GM12878 (cell line): ENCODE measurements around the gene POLD1. TPM values are rescaled to one million over a fixed set of nuclear protein-coding genes. Genes with fewer than 3 reads are reported as not detected.
A peak's percentile ranks its signal among the peaks of the same experiment; 100 is the strongest.

Experiments used
- ATAC-seq: fragments of 200-7000 bp; cut with Tn5 transposase; 3 replicates; pipeline ENCODE4 v1.9.1; 2020; ENCODE audit warnings: mild to moderate bottlenecking, moderate library complexity
- BruUV-seq: library from RNA; stranded (reverse); fragments of 400-500 nt; replicated peaks from 2 replicates; lab custom pipeline; 2021; lab: Mats Ljungman, UMichigan
- CTCF ChIA-PET: fragments of 300-600 bp; sonication (Branson Sonifier 250); formaldehyde crosslinking; extraction: SDS; loops from one replicate; lab custom pipeline; 2021; ENCODE audit warnings: inconsistent platforms; lab: Yijun Ruan, JAX
- POLR2A ChIA-PET: fragments of 350-600 bp; formaldehyde crosslinking; extraction: SDS; loops from one replicate; lab custom pipeline; 2021; ENCODE audit warnings: inconsistent platforms; lab: Charles Lee
- RAD21 ChIA-PET: fragments of 300-600 bp; sonication (Branson Sonifier 250); formaldehyde crosslinking; loops from one replicate; lab custom pipeline; 2023; ENCODE audit warnings: antibody characterized with exemption; ENCODE audit not compliant: unreplicated experiment; lab: Charles Lee
- SMC1A ChIA-PET: fragments of 300-600 bp; sonication (Branson Sonifier 250); formaldehyde crosslinking; loops from one replicate; lab custom pipeline; 2023; ENCODE audit not compliant: unreplicated experiment, uncharacterized antibody; lab: Charles Lee
- DNase-seq: peaks from one replicate; pipeline ENCODE4 v3.0.0-alpha.2; 2011; ENCODE audit warnings: low read depth, low spot score
- FAIRE-seq: peaks from 3 replicates; lab custom pipeline; 2011; peaks lifted over from hg19 to GRCh38; lab: Jason Lieb, UNC
- H2AFZ ChIP-seq: 2 replicates; pipeline ENCODE4 v1.6.0; 2011; ENCODE audit warnings: low read depth, low read length, control low read depth; ENCODE audit not compliant: control insufficient read depth
- H3K27ac ChIP-seq: 2 replicates; pipeline ENCODE4 v1.5.1; 2011; ENCODE audit warnings: control low read depth; ENCODE audit not compliant: control insufficient read depth, insufficient read depth
- H3K27me3 ChIP-seq, 2 experiments: replicated peaks in 1 of 2; 2 replicates each; pipeline versions ENCODE4 v1.6.0 to v1.6.1; 2011; ENCODE audit warnings: low read length in 1 of 2; ENCODE audit not compliant: control insufficient read depth in 2 of 2, insufficient read depth in 2 of 2
- H3K36me3 ChIP-seq, 2 experiments: 2 replicates each; pipeline ENCODE4 v1.5.1; 2011; ENCODE audit warnings: low read length in 1 of 2; ENCODE audit not compliant: control insufficient read depth in 2 of 2, insufficient read depth in 2 of 2
- H3K4me1 ChIP-seq: 2 replicates; pipeline ENCODE4 v1.6.1; 2011; ENCODE audit warnings: mild to moderate bottlenecking, low read length, moderate library complexity, mixed read lengths; ENCODE audit not compliant: control insufficient read depth, insufficient read depth
- H3K4me2 ChIP-seq: 2 replicates; pipeline ENCODE4 v1.6.0; 2011; ENCODE audit warnings: control low read depth; ENCODE audit not compliant: control insufficient read depth, insufficient read depth
- H3K4me3 ChIP-seq: fragments of 200-600 bp; sonication (generic); 2 replicates; pipeline ENCODE4 v1.5.1; 2016
- H3K79me2 ChIP-seq: 2 replicates; pipeline ENCODE4 v1.6.0; 2011; ENCODE audit warnings: low read length; ENCODE audit not compliant: control insufficient read depth, insufficient read depth
- H3K9ac ChIP-seq: 2 replicates; pipeline ENCODE4 v1.8.0; 2011; ENCODE audit warnings: low read length, control low read depth, mixed read lengths; ENCODE audit not compliant: control insufficient read depth, insufficient read depth
- H3K9me3 ChIP-seq: replicated peaks from 3 replicates; pipeline ENCODE4 v1.5.1; 2011; ENCODE audit warnings: mild to moderate bottlenecking, low read length; ENCODE audit not compliant: control insufficient read depth, insufficient read depth
- H4K20me1 ChIP-seq: 2 replicates; pipeline ENCODE4 v1.6.0; 2011; ENCODE audit not compliant: control insufficient read depth, insufficient read depth
- CBX5 ChIP-seq: sonication (generic); IDR thresholded peaks from 2 replicates; pipeline ENCODE4 v1.6.1; 2016; ENCODE audit warnings: low read depth, moderate library complexity, mild to moderate bottlenecking, inconsistent platforms
- FOS ChIP-seq: IDR thresholded peaks from 3 replicates; pipeline ENCODE4 v1.6.1; 2011; ENCODE audit warnings: borderline replicate concordance; ENCODE audit not compliant: insufficient read length; ENCODE audit errors: extremely low read depth
- IKZF1 ChIP-seq: fragments of 450-650 bp; conservative IDR thresholded peaks from 2 replicates; pipeline ENCODE4 v1.6.1; 2017; ENCODE audit warnings: antibody characterized with exemption, mild to moderate bottlenecking
- IKZF2 ChIP-seq, 2 experiments: fragments of 450-650 bp; IDR thresholded peaks; 2 replicates each; pipeline ENCODE4 v1.6.1; 2017; ENCODE audit warnings: mild to moderate bottlenecking in 2 of 2, moderate library complexity in 2 of 2
- JUND ChIP-seq: IDR thresholded peaks from 2 replicates; pipeline ENCODE4 v1.6.1; 2012; ENCODE audit warnings: low read depth, mild to moderate bottlenecking, low read length, improper control_type of control experiment, moderate library complexity
- NFYA ChIP-seq: IDR thresholded peaks from 2 replicates; pipeline ENCODE4 v1.6.1; 2011; ENCODE audit warnings: low read depth, mild to moderate bottlenecking, low read length, improper control_type of control experiment, borderline replicate concordance
- PAX5 ChIP-seq: IDR thresholded peaks from 2 replicates; pipeline ENCODE4 v1.6.1; 2011; ENCODE audit warnings: low read depth, low read length, borderline replicate concordance
- PAX8 ChIP-seq: fragments of 450-650 bp; IDR thresholded peaks from 2 replicates; pipeline ENCODE4 v1.6.1; 2017; ENCODE audit warnings: mild to moderate bottlenecking, moderate library complexity
- POLR2A ChIP-seq: IDR thresholded peaks from 2 replicates; pipeline ENCODE4 v1.6.1; 2011; ENCODE audit warnings: low read depth, mild to moderate bottlenecking, low read length
- POLR2AphosphoS2 ChIP-seq: IDR thresholded peaks from 2 replicates; pipeline ENCODE4 v1.6.1; 2011; ENCODE audit warnings: low read depth, mild to moderate bottlenecking, low read length, improper control_type of control experiment, moderate library complexity
- RAD21 ChIP-seq: IDR thresholded peaks from 2 replicates; pipeline ENCODE4 v1.6.1; 2011; ENCODE audit warnings: mild to moderate bottlenecking, low read depth, low read length, moderate library complexity; ENCODE audit not compliant: insufficient read depth
- SMAD1 ChIP-seq: fragments of 450-650 bp; IDR thresholded peaks from 2 replicates; pipeline ENCODE4 v1.6.1; 2018; ENCODE audit warnings: mild to moderate bottlenecking, low read depth; ENCODE audit not compliant: partially characterized antibody
- TCF12 ChIP-seq: IDR thresholded peaks from 2 replicates; pipeline ENCODE4 v1.6.1; 2011; ENCODE audit warnings: low read depth, mild to moderate bottlenecking, low read length
- TCF7 ChIP-seq: IDR thresholded peaks from 2 replicates; pipeline ENCODE4 v1.6.1; 2014; ENCODE audit warnings: antibody characterized with exemption, borderline replicate concordance
- ZBED1 ChIP-seq: IDR thresholded peaks from 2 replicates; pipeline ENCODE4 v1.6.1; 2016; ENCODE audit warnings: borderline replicate concordance
- ZNF24 ChIP-seq: fragments of 450-650 bp; IDR thresholded peaks from 2 replicates; pipeline ENCODE4 v1.6.1; 2017; ENCODE audit warnings: antibody characterized with exemption, mild to moderate bottlenecking
- WGBS: methylation state at CpG from one replicate; pipeline ENCODE4 v1.1.6; 2016; ENCODE audit warnings: low lambda C conversion rate; ENCODE audit not compliant: insufficient replicate concordance, insufficient coverage; ENCODE audit errors: missing lambda C conversion rate; 5-methylcytosine and 5-hydroxymethylcytosine counted together
- in situ Hi-C: fragments of 300-500 bp; cut with MboI; formaldehyde crosslinking; loops from 9 replicates; pipeline ENCODE4 v1.14.3; 2018; ENCODE audit warnings: mixed read lengths
- intact Hi-C: fragments of 100-400 bp; cut with micrococcal nuclease; formaldehyde crosslinking; loops from one replicate; pipeline ENCODE4 v1.14.2; 2022; ENCODE audit not compliant: unreplicated experiment
- polyA plus RNA-seq, 11 experiments: library from polyadenylated mRNA; depleted of rRNA in 4 of 11; unstranded in 6 of 11; stranded (reverse) in 5 of 11; fragments of >200 nt; fragmentation: Nextera tagmentation in 4 of 11; fragmentation: Illumina TruSeq in 1 of 11; extraction: Ambion mirVana in 4 of 11; extraction: Trizol in 1 of 11; gene quantifications; 1 replicate in 1 of 11; 2 replicates in 10 of 11; pipeline versions ENCODE4 v1.2.1 to v1.2.3, GENCODE V29; 2011 to 2016; ENCODE audit warnings: inconsistent platforms in 2 of 11, missing spikeins in 2 of 11, low read depth in 1 of 11
- total RNA-seq, 4 experiments: library from RNA; depleted of rRNA in 3 of 4; stranded (reverse); fragments of >200 nt in 3 of 4; fragmentation: Illumina TruSeq in 1 of 4; extraction: Trizol in 1 of 4; gene quantifications; 2 replicates each; pipeline versions ENCODE4 v1.2.1 to v1.2.3, GENCODE V29; 2013 to 2021
- TF ChIP-seq, protein P1 (sequence below): IDR thresholded peaks from 2 replicates; pipeline ENCODE4 v1.6.1; 2011; ENCODE audit warnings: mild to moderate bottlenecking, low read depth, low read length, moderate library complexity; ENCODE audit not compliant: insufficient replicate concordance

Gene POLD1
- total and polyA plus RNA-seq, 10 of the 15 experiments (the other 5 are each of a cell fraction or from before 2014, with no cell fraction given) = 0.76 to 165 (median 63.4) TPM

DNA sequence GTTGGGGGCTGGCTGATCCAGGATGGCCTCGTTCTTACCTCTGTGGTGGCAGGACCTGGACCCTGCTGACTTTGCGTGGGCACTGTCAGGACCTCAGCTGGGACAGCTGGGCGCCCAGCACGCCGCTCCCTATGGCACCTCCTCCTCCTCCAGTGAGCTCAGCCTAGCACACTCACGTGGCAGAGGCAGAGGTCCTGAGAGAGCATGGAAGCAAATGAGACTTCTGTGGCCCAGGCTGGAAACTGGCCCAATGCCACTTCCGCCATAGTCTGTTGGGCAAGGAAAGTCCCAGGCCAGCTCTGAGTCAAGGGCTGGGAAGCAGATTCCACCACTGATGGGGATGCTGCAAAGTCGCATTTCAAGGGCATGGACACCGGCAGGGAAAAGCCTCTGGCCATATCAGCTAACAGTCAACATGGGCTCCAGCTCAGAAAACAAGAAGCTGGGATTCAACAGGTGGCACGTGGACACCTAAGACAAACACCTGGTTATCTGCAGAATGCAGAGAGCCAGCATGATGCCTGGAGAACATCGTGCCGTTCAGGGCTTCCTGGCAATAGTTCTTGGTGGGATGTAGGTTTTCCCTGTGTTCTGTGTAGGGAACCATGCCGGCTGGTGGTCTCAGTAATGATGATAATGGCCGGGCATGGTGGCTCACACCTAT is 65.2 kb downstream of the POLD1 start:
- H3K4me2 ChIP-seq = no peak overlapping the region
- H3K27me3 ChIP-seq = no peaks in the 10 kb centered on the region
- TF ChIP-seq IKZF1 (0 out of 2 replicates have a peak, but pooled peaks have one; percentile 20), RAD21 (no peak)
- no peak for DNase-seq
- ChIA-PET SMC1A (no interaction called here), POLR2A (interaction anchor here (0.5 to 1.1 kb wide), 3 partner anchors 11 to 17 kb away, joined by 3 to 4 read pairs (median 3); no protein-coding TSS in a partner anchor), RAD21 (interaction anchor here (1.1 kb wide), 1 partner anchor 84 kb away, joined by 4 read pairs; the partner anchor contains the start of gene NAPSA), CTCF (interaction anchor here (0.8 to 1.4 kb wide), 2 partner anchors 8 to 101 kb away, joined by 3 to 4 read pairs; no protein-coding TSS in a partner anchor)
- H3K36me3 ChIP-seq = no peaks in the 10 kb centered on the region
- in situ Hi-C loops = no loop called here
- H4K20me1 ChIP-seq = no peaks in the 10 kb centered on the region
- no peak overlapping the region for H3K4me3 ChIP-seq
- no peak for FAIRE-seq
- ATAC-seq = no peak
- no TSS peak for BruUV-seq
- H3K79me2 ChIP-seq = no peaks in the 10 kb centered on the region
- intact Hi-C loops = no loop called here
- H3K27ac ChIP-seq = no peak overlapping the region
- no peak overlapping the region for H2AFZ ChIP-seq
- no peaks in the 10 kb centered on the region for H3K4me1 ChIP-seq
- H3K9me3 ChIP-seq = no peaks in the 10 kb centered on the region
- no peak overlapping the region for H3K9ac ChIP-seq
- WGBS = 56% methylated on average over 14 of the region's 14 CpGs

DNA sequence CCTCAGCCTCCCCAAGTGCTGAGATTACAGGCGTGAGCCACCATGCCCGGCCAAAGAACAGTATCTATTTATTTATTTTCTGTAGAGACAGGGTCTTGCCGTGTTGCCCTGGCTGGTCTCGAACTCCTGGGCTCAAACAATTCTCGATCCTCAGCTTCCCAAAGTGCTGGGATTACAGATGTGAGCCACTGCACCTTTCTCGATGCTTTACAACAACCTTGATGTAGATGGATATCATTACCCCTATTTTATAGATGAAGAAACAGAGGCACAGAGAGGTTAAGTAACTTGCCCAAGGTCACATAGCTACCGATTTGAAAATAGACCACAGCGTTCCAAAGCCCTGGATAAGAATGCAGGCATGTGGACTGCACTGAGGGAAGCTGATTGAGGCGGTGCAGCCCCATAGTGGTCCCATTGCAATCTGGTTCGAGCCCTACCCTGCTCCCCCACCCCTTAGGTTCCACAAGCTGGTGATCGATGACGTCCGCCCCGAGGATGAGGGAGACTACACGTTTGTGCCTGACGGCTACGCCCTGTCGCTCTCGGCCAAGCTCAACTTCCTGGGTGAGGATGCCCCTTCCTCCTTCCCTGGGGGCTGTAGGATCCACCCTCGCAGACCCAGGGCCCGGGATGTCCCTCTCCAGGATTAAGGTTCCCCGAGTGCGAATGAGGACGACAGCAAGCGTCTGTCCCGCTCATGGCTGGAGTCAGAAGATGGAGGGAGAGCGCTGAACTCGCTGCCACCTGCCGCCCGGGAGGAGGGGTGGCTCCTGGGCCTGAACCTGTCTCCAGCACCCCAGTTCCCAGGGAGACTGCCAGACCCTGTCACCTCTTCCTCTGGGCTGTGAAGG is 66.4 kb downstream of the POLD1 start:
- ChIA-PET RAD21 (no interaction called here), POLR2A (no interaction called here), SMC1A (no interaction called here), CTCF (interaction anchor here (0.7 to 1.4 kb wide), 3 partner anchors 9 to 35 kb away, joined by 3 to 4 read pairs (median 4); no protein-coding TSS in a partner anchor)
- no peak overlapping the region for H3K27ac ChIP-seq
- no peaks in the 10 kb centered on the region for H3K4me1 ChIP-seq
- no peak overlapping the region for H3K4me3 ChIP-seq
- BruUV-seq = no TSS peak
- H4K20me1 ChIP-seq = no peaks in the 10 kb centered on the region
- H3K27me3 ChIP-seq = no peaks in the 10 kb centered on the region
- H2AFZ ChIP-seq = no peak overlapping the region
- no peak overlapping the region for H3K4me2 ChIP-seq
- no peaks in the 10 kb centered on the region for H3K36me3 ChIP-seq
- in situ Hi-C loops = no loop called here
- no peaks in the 10 kb centered on the region for H3K79me2 ChIP-seq
- H3K9me3 ChIP-seq = no peaks in the 10 kb centered on the region
- no peak overlapping the region for H3K9ac ChIP-seq
- 48% methylated on average over 30 of the region's 30 CpGs for WGBS
- DNase-seq (no peak), ATAC-seq (no peak), FAIRE-seq (no peak)
- intact Hi-C loops = no loop called here
- TF ChIP-seq POLR2A = no peak
- no peak for TF ChIP-seq TCF7
- TF ChIP-seq POLR2AphosphoS2 = no peak
- TF ChIP-seq TCF12 = no peak
- no peak for TF ChIP-seq IKZF2 (IDR thresholded peaks at IDR 0.05)
- TF ChIP-seq SMAD1 = no peak
- no peak for TF ChIP-seq CBX5
- TF ChIP-seq ZBED1 = no peak
- TF ChIP-seq ZNF24 = no peak
- no peak for TF ChIP-seq FOS
- TF ChIP-seq PAX5 = no peak
- TF ChIP-seq, protein P1, sequence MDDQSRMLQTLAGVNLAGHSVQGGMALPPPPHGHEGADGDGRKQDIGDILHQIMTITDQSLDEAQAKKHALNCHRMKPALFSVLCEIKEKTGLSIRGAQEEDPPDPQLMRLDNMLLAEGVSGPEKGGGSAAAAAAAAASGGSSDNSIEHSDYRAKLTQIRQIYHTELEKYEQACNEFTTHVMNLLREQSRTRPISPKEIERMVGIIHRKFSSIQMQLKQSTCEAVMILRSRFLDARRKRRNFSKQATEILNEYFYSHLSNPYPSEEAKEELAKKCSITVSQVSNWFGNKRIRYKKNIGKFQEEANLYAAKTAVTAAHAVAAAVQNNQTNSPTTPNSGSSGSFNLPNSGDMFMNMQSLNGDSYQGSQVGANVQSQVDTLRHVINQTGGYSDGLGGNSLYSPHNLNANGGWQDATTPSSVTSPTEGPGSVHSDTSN = no peak
- TF ChIP-seq PAX8 = no peak
- no peak for TF ChIP-seq NFYA
- TF ChIP-seq JUND = no peak
